Mesendoderm (in vitro differentiated cells): ENCODE data around the gene ZNF205.

ENCODE experiments used
- DNase-seq: peaks from one replicate; pipeline ENCODE4 v3.0.0; 2013
- H2AK5ac ChIP-seq: 2 replicates; pipeline ENCODE4 v1.6.1; 2013; ENCODE audit warnings: low read length, inconsistent platforms
- H2BK120ac ChIP-seq: 2 replicates; pipeline ENCODE4 v1.6.1; 2013; ENCODE audit warnings: low read depth, mild to moderate bottlenecking, low read length, moderate library complexity, mixed read lengths
- H2BK15ac ChIP-seq: replicated peaks from 2 replicates; pipeline ENCODE4 v1.6.1; 2013; ENCODE audit warnings: low read depth, mild to moderate bottlenecking, moderate library complexity
- H2BK5ac ChIP-seq: 2 replicates; pipeline ENCODE4 v1.6.1; 2013; ENCODE audit warnings: low read length, inconsistent platforms
- H3K18ac ChIP-seq: 2 replicates; pipeline ENCODE4 v1.6.1; 2013; ENCODE audit warnings: mild to moderate bottlenecking, low read length, mixed read lengths
- H3K23ac ChIP-seq: one replicate; pipeline ENCODE4 v1.6.1; 2013; ENCODE audit warnings: low read length
- H3K27ac ChIP-seq: 2 replicates; pipeline ENCODE4 v1.5.1; 2013; ENCODE audit warnings: low read depth, mild to moderate bottlenecking, inconsistent platforms, low read length, moderate library complexity
- H3K27me3 ChIP-seq: 2 replicates; pipeline ENCODE4 v1.6.1; 2013; ENCODE audit warnings: low read length, control low read depth, mild to moderate bottlenecking, inconsistent platforms; ENCODE audit not compliant: insufficient read depth, poor library complexity
- H3K36me3 ChIP-seq: 2 replicates; pipeline ENCODE4 v1.6.1; 2013; ENCODE audit warnings: low read length, inconsistent platforms; ENCODE audit not compliant: control insufficient read depth, insufficient read depth
- H3K4ac ChIP-seq: one replicate; pipeline ENCODE4 v1.6.1; 2013; ENCODE audit warnings: low read depth, mild to moderate bottlenecking, low read length, moderate library complexity
- H3K4me1 ChIP-seq: 2 replicates; pipeline ENCODE4 v1.6.1; 2013; ENCODE audit warnings: low read depth, low read length, inconsistent platforms; ENCODE audit not compliant: control insufficient read depth
- H3K4me2 ChIP-seq: 2 replicates; pipeline ENCODE4 v1.6.1; 2013; ENCODE audit warnings: low read length
- H3K4me3 ChIP-seq: 2 replicates; pipeline ENCODE4 v1.5.1; 2013; ENCODE audit warnings: mild to moderate bottlenecking, low read length
- H3K56ac ChIP-seq: one replicate; pipeline ENCODE4 v1.6.1; 2013; ENCODE audit warnings: low read length
- H3K79me1 ChIP-seq: 2 replicates; pipeline ENCODE4 v1.6.1; 2013; ENCODE audit warnings: low read length, inconsistent platforms
- H3K79me2 ChIP-seq: 2 replicates; pipeline ENCODE4 v1.6.1; 2013; ENCODE audit warnings: mild to moderate bottlenecking, low read length; ENCODE audit not compliant: control insufficient read depth, insufficient read depth
- H3K9ac ChIP-seq: 2 replicates; pipeline ENCODE4 v1.6.1; 2013; ENCODE audit warnings: low read length, inconsistent platforms
- H4K5ac ChIP-seq: one replicate; pipeline ENCODE4 v1.6.1; 2013; ENCODE audit warnings: low read length
- H4K8ac ChIP-seq: one replicate; pipeline ENCODE4 v1.6.1; 2013; ENCODE audit warnings: low read depth, mild to moderate bottlenecking, control low read depth, low read length, moderate library complexity
- WGBS: extraction: QIAGEN DNeasy Blood & Tissue Kit; methylation state at CpG from one replicate; pipeline ENCODE4 v1.1.7; 2013; ENCODE audit warnings: low lambda C conversion rate, missing lambda C conversion rate; ENCODE audit not compliant: insufficient coverage; ENCODE audit errors: extremely low coverage; 5-methylcytosine and 5-hydroxymethylcytosine counted together

ZNF205 gene

DNA sequence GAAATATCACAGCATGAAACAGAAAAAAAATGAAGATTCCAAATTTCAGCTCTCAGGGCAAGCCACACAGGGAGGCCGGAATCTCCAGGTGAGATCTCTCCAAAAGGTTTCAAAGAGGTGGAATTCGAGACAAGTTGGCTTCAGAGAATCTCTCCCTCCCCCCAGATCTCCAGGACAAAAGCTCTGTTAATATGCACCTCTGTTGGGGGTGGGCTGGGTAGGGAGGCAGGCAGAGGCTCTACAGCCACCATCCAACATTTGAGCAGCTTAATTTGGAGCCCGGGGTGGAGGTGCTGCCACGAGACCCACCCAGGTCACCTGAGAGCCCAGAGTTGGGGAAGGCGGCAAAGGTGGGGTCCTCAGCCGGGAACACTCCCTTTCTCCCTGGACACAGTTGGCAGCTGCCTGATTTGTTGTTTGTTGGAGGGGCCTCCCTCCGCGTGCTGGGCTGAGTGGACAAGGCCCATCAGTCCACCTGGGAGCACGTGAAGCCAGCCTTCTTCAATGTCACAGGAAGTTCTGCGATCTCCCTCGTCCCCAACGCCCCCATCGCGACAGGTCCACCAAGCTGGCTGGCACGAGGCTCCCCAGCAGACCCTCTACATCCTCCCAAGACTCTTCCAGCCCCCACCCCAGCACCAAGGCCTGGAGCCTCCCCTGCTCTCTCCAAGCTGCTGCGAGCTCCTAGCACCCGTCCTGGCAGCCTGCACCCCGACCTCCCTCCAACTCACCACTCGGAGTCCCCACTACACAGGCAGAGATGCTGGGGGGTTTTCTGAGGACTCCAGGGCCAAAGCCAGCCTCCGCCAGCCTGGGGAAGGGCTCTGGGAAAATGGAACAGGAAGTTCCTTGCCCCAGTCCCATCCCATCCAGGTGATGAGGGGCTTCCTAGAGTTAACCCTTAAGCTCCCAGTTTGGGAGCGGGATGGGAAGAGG, 13.7 kb upstream of the ZNF205 start, which contains the start of gene ZSCAN10:
Gene ZSCAN10, minus strand, starts transcription at position 836 of the 936 bp plus-strand sequence. CDS start 6,357 bp downstream, outside the sequence.
- peak within 1 kb of the TSS; percentile 98 for H3K56ac ChIP-seq
- H3K36me3 ChIP-seq: no peaks in the 10 kb centered on the region
- H3K79me1 ChIP-seq: peaks cover 7% of the 10 kb centered on the region
- peak within 1 kb of the TSS; percentile 88 for H2AK5ac ChIP-seq
- H2BK120ac ChIP-seq: peak within 1 kb of the TSS; percentile 0
- H3K4me2 ChIP-seq: peak within 1 kb of the TSS; percentile 59
- peak within 1 kb of the TSS; percentile 91 for H2BK5ac ChIP-seq
- no peak within 1 kb of the TSS for H2BK15ac ChIP-seq
- peak within 1 kb of the TSS; percentile 96 for H3K9ac ChIP-seq
- no CpG with 5 or more reads among the region's 21 CpGs for WGBS
- H3K4me1 ChIP-seq: peaks cover 12% of the 10 kb centered on the region
- H3K27ac ChIP-seq: peak within 1 kb of the TSS; percentile 68
- peak within 1 kb of the TSS; percentile 86 for H3K4me3 ChIP-seq
- H3K23ac ChIP-seq: peak within 1 kb of the TSS; percentile 97
- H4K8ac ChIP-seq: peak within 1 kb of the TSS; percentile 3
- peak; percentile 89 for DNase-seq
- no peak within 1 kb of the TSS for H4K5ac ChIP-seq
- peak within 1 kb of the TSS; percentile 74 for H3K4ac ChIP-seq
- H3K79me2 ChIP-seq: peaks cover 32% of the 10 kb centered on the region
- peak within 1 kb of the TSS; percentile 44 for H3K18ac ChIP-seq
- H3K27me3 ChIP-seq: no peaks in the 10 kb centered on the region

DNA sequence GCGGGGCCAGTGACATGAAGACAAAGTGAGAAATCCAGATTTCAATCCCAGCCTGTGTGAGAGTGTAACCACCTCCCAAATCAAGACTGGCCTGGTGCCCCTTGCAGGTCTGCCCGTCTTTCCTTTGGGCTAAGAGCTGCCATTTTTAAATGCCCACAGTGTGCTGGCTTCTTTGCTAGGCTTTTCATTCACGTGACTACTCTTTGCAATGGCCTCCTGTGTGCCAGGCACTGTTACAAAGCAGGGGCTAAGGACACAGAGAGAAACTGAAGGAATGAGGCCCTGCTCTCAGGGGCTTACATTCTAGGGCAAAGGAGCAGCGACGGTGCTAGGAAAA, 13.0 kb upstream of the ZNF205 start:
- WGBS: no CpG with 5 or more reads among the region's 5 CpGs
- peak overlapping the region; percentile 98 for H3K56ac ChIP-seq

DNA sequence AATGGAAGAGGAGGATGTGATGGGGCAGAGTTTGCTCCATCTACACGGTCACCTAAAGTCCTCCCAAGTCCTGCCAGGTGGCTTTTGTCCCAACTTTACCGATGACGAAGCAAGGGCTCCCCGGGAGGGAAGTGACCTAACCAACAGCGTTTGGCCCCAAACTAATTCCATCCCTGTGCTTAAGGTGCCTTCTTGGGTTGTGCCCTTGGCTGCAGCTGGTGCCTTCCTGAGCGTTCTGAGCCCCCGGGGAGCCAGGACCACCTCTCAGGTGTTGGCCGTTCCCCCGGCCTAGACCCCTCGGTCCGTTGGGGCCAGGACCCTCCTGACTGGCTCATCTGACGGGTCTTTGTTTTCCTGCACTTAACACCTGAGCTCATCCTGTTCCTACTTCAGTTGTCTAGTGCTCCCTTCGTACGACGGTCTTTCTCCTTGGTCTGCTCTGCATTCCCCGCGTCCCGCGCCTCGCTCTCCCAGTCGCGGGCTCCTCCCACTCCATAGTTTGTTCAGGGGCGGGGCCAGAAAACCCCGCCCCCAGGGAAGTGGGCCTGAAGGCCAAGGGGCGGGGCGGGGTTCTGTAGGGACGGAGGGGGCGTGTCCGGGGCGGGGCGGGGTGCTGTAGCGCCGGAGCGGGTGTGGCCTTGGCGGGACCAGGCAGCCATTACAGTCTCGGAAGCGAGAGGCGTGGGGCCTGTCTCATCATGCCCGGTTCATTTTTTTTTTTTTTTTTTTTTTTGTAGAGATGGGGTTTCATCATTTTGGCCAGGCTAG, 12.5 kb upstream of the ZNF205 start:
- Histone ChIP-seq H3K4me2 (peak overlapping the region; percentile 59), H3K4ac (peak overlapping the region; percentile 44), H3K79me1 (peaks cover 7% of the 10 kb centered on the region), H3K36me3 (no peaks in the 10 kb centered on the region), H3K27ac (peak overlapping the region; percentile 39), H3K18ac (peak overlapping the region; percentile 12), H2BK120ac (no peak overlapping the region), H3K4me1 (peaks cover 12% of the 10 kb centered on the region), H3K4me3 (peak overlapping the region; percentile 60), H3K56ac (peak overlapping the region; percentile 98), H2BK5ac (peak overlapping the region; percentile 82), H3K79me2 (peaks cover 29% of the 10 kb centered on the region), H3K9ac (peak overlapping the region; percentile 96), H4K5ac (no peak overlapping the region), H3K27me3 (no peaks in the 10 kb centered on the region), H2BK15ac (no peak overlapping the region), H2AK5ac (peak overlapping the region; percentile 70), H3K23ac (peak overlapping the region; percentile 72), H4K8ac (peak overlapping the region; percentile 3)
- DNase-seq: peak; percentile 97
- no CpG with 5 or more reads among the region's 39 CpGs for WGBS

More for the DNA sequence above, 13.0 kb upstream of the ZNF205 start:
- no peak for DNase-seq
- Histone ChIP-seq H3K79me2 (peaks cover 32% of the 10 kb centered on the region), H2BK120ac (no peak overlapping the region), H3K4ac (peak overlapping the region; percentile 44), H3K23ac (peak overlapping the region; percentile 72), H2BK5ac (peak overlapping the region; percentile 82), H3K27me3 (no peaks in the 10 kb centered on the region), H2BK15ac (no peak overlapping the region), H3K4me1 (peaks cover 12% of the 10 kb centered on the region), H2AK5ac (peak overlapping the region; percentile 70), H4K8ac (no peak overlapping the region), H3K79me1 (peaks cover 7% of the 10 kb centered on the region), H3K27ac (peak overlapping the region; percentile 33), H3K4me2 (peak overlapping the region; percentile 59), H3K36me3 (no peaks in the 10 kb centered on the region), H3K18ac (peak overlapping the region; percentile 12), H3K4me3 (peak overlapping the region; percentile 86), H3K9ac (peak overlapping the region; percentile 96), H4K5ac (no peak overlapping the region)

DNA sequence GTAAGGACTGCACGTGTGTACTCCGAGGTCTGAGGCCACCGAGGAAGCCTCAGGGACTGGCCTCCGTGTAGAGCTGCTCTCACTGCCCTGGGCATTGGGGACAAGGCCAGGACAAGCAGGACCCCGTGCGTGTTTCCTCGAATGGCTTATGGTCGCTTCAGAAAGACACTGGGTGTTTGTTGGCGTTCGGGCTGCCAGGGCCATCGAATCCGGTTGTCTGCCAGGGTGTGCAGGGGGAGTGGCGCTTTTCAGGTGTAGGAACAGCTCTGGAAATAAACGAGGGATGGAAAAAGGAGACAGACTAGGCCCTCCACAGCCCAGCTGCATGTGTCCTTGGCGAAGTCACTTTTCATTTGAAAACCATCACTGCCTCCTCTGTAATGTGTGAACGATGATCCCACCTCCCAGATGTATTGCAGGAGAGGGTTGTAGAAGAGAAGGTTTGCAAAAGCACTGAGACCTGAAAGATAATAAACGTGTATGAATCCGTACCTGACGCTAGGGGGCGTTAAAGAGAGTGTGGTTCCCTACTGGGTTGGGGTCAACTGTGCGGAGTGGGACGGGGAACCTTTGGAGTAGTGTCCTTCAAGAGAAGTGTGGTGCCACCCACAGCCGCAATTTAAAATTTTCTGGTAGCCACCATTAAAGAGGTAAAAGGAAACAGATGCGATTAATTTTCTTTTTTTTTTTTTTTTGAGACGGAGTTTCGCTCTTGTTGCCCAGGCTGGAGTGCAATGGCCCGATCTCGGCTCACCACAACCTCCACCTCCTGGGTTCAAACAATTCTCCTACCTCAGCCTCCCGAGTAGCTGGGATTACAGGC, 11.2 kb upstream of the ZNF205 start:
- Histone ChIP-seq H3K27me3 (no peaks in the 10 kb centered on the region), H3K18ac (no peak overlapping the region), H3K4ac (no peak overlapping the region), H3K9ac (peak overlapping the region; percentile 2), H2AK5ac (no peak overlapping the region), H2BK5ac (no peak overlapping the region), H2BK15ac (no peak overlapping the region), H4K8ac (no peak overlapping the region), H3K56ac (peak overlapping the region; percentile 9), H3K23ac (no peak overlapping the region), H3K4me2 (no peak overlapping the region), H3K4me3 (no peak overlapping the region), H3K36me3 (no peaks in the 10 kb centered on the region), H2BK120ac (no peak overlapping the region), H4K5ac (no peak overlapping the region), H3K79me2 (peaks cover 25% of the 10 kb centered on the region), H3K79me1 (peaks cover 6% of the 10 kb centered on the region), H3K4me1 (peaks cover 12% of the 10 kb centered on the region), H3K27ac (no peak overlapping the region)
- whole genome bisulfite sequencing: no CpG with 5 or more reads among the region's 29 CpGs
- peak; percentile 82 for DNase-seq

DNA sequence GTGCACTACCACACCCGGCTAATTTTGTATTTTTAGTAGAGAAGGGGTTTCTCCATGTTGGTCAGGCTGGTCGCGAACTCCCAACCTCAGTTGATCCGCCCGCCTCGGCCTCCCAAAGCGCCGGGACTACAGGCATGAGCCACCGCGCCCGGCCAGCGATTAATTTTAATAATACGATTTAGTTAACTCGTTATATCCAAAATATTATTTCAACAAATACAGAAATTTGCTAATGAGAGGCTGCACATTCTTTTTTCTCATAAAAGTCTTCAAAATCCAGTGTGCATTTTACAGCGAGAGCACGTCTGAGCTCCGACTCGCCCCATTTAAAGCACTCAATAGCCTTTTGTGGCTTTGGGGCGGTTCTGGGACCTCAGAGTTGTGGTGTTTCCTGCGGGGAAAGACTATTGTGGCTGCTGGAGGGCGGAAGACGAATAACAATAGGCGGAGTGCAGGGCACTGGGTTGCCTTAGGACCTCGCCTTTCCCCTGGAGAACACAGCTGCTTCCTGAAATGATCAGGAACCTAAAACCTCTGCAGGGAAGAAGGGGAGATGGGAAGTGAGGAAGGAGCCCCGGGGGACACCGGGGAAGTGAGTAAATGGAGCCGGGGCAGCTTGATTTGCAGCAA, 10.4 kb upstream of the ZNF205 start:
- peak overlapping the region; percentile 54 for H3K56ac ChIP-seq
- no CpG with 5 or more reads among the region's 27 CpGs for WGBS
- H2BK15ac ChIP-seq: no peak overlapping the region
- peak overlapping the region; percentile 41 for H3K9ac ChIP-seq
- H3K79me1 ChIP-seq: peaks cover 4% of the 10 kb centered on the region
- no peaks in the 10 kb centered on the region for H3K27me3 ChIP-seq
- no peak overlapping the region for H4K8ac ChIP-seq
- H3K79me2 ChIP-seq: peaks cover 18% of the 10 kb centered on the region
- no peak overlapping the region for H3K23ac ChIP-seq
- DNase-seq: peak; percentile 72
- H3K4ac ChIP-seq: no peak overlapping the region
- H2BK5ac ChIP-seq: no peak overlapping the region
- H3K4me2 ChIP-seq: no peak overlapping the region
- H2AK5ac ChIP-seq: no peak overlapping the region
- H3K4me3 ChIP-seq: no peak overlapping the region
- peaks cover 10% of the 10 kb centered on the region for H3K4me1 ChIP-seq
- H3K27ac ChIP-seq: peak overlapping the region; percentile 78
- H2BK120ac ChIP-seq: no peak overlapping the region
- H4K5ac ChIP-seq: peak overlapping the region; percentile 33
- H3K36me3 ChIP-seq: no peaks in the 10 kb centered on the region
- peak overlapping the region; percentile 44 for H3K18ac ChIP-seq
